Type B pancreatic cell (in vitro differentiated cells): ENCODE measurements around the gene KLK1. TPM values are rescaled to one million over a fixed set of nuclear protein-coding genes. Genes with fewer than 3 reads are reported as not detected.

Experiments used
- DNase-seq: peaks from one replicate; pipeline ENCODE4 v3.0.0; 2021; ENCODE audit warnings: mixed read lengths; ENCODE audit not compliant: unreplicated experiment; ENCODE audit errors: extremely low spot score
- H3K27ac Mint-ChIP-seq: 2 replicates; pipeline ENCODE4 v1.8.0; 2021; ENCODE audit warnings: mild to moderate bottlenecking, mixed read lengths
- H3K27me3 Mint-ChIP-seq: 2 replicates; pipeline ENCODE4 v1.8.0; 2021; ENCODE audit warnings: mixed read lengths
- H3K36me3 Mint-ChIP-seq: 2 replicates; pipeline ENCODE4 v1.8.0; 2021; ENCODE audit warnings: mixed read lengths
- H3K4me1 Mint-ChIP-seq: one replicate; pipeline ENCODE4 v1.8.0; 2021; ENCODE audit warnings: mixed read lengths; ENCODE audit not compliant: unreplicated experiment
- H3K4me3 Mint-ChIP-seq: 2 replicates; pipeline ENCODE4 v1.8.0; 2021; ENCODE audit warnings: mild to moderate bottlenecking, mixed read lengths
- H3K9me3 Mint-ChIP-seq: 2 replicates; pipeline ENCODE4 v1.8.0; 2021; ENCODE audit warnings: mixed read lengths
- total RNA-seq: library from RNA; stranded (reverse); gene quantifications from 2 replicates; pipeline ENCODE4 v1.2.1, GENCODE V29; 2021; ENCODE audit warnings: low replicate concordance
- TF ChIP-seq, protein P1 (sequence below): fragments of 200-600 bp; sonication (generic); conservative IDR thresholded peaks from 2 replicates; pipeline ENCODE4 v1.5.0; 2021; ENCODE audit warnings: antibody characterized with exemption, mild to moderate bottlenecking

KLK1 gene
- total RNA-seq, 1 donor from 2014 or later, result 1.5 TPM

DNA sequence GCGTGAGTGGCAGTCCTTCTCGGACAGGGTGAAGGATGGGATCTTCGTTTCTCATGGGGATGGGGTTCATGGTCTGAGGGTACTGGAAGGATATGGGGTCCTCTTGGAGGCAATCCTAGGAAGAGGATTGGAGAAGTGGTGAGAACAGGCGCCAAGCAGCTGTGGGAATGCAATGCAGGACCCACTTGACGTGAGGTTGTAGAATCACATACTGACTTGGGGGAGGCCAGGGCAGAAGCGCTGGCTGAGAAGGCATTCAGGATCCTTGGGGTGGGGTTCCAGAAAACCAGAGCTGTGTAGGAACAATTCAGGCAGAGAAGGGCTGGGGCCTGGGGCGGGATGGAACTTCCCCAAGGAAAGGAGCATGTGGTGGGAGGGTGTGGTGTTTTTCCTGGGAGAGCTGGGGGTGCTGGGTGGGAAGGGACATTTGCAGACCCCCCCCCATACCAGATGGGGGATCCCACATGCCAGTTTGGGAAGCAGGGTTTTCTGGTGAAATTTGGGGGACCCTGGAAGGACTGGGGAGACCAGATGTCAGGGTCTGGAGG is 852 bp downstream of the KLK1 start:
- Mint-ChIP-seq H3K4me3 (no peak overlapping the region), H3K4me1 (peaks cover 13% of the 10 kb centered on the region), H3K27me3 (peaks cover 70% of the 10 kb centered on the region), H3K36me3 (no peaks in the 10 kb centered on the region), H3K27ac (no peak overlapping the region), H3K9me3 (no peaks in the 10 kb centered on the region)
- DNase-seq, result no peak
- TF ChIP-seq, protein P1, sequence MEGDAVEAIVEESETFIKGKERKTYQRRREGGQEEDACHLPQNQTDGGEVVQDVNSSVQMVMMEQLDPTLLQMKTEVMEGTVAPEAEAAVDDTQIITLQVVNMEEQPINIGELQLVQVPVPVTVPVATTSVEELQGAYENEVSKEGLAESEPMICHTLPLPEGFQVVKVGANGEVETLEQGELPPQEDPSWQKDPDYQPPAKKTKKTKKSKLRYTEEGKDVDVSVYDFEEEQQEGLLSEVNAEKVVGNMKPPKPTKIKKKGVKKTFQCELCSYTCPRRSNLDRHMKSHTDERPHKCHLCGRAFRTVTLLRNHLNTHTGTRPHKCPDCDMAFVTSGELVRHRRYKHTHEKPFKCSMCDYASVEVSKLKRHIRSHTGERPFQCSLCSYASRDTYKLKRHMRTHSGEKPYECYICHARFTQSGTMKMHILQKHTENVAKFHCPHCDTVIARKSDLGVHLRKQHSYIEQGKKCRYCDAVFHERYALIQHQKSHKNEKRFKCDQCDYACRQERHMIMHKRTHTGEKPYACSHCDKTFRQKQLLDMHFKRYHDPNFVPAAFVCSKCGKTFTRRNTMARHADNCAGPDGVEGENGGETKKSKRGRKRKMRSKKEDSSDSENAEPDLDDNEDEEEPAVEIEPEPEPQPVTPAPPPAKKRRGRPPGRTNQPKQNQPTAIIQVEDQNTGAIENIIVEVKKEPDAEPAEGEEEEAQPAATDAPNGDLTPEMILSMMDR, result no peak

DNA sequence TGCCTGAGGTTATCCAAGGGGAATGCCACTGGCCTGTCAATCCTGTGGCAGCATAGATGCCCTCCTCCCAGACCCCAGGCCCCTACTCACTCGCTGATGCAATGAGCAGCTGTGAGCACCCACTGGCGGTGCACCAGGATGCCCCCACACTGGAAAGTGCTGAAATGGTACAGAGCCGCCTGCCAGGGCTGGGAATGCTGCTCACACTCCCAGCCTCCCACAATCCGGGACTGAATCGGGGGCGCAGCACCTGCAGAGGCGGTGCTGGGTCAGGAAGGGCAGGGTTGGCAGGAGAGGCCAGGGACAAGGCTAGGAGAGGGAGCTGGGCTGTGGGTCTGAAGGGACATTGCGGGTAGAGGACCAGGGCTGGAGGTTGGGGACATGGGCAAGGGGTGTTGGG is 2.0 kb downstream of the KLK1 start:
- Mint-ChIP-seq H3K4me3 (no peak overlapping the region), H3K36me3 (no peaks in the 10 kb centered on the region), H3K9me3 (no peaks in the 10 kb centered on the region), H3K27ac (no peak overlapping the region), H3K27me3 (peaks cover 77% of the 10 kb centered on the region), H3K4me1 (peaks cover 13% of the 10 kb centered on the region)
- DNase-seq, result no peak
- TF ChIP-seq, protein P1, result no peak

DNA sequence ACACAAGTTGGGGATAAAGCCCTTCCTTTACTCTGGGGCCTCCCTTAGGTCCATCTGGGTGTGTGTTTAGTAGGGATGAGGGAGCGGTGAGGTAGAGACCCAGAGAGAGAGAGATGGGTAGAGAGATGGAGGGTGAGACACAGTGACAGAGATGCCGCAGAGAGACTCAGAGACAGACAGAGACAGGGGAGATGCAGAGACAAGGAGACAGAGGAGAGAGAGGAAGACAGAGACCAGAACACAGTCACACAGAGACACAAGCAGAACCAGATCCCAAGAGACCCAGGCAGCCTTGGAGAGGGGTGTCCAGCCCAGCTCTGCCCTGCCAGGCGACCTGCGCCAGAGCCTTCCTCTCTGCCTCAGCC is 2.4 kb downstream of the KLK1 start:
- TF ChIP-seq, protein P1, result no peak
- no peak for DNase-seq
- Mint-ChIP-seq H3K36me3 (no peaks in the 10 kb centered on the region), H3K4me3 (no peak overlapping the region), H3K27me3 (peaks cover 77% of the 10 kb centered on the region), H3K4me1 (peaks cover 13% of the 10 kb centered on the region), H3K9me3 (peaks cover 2% of the 10 kb centered on the region), H3K27ac (no peak overlapping the region)

DNA sequence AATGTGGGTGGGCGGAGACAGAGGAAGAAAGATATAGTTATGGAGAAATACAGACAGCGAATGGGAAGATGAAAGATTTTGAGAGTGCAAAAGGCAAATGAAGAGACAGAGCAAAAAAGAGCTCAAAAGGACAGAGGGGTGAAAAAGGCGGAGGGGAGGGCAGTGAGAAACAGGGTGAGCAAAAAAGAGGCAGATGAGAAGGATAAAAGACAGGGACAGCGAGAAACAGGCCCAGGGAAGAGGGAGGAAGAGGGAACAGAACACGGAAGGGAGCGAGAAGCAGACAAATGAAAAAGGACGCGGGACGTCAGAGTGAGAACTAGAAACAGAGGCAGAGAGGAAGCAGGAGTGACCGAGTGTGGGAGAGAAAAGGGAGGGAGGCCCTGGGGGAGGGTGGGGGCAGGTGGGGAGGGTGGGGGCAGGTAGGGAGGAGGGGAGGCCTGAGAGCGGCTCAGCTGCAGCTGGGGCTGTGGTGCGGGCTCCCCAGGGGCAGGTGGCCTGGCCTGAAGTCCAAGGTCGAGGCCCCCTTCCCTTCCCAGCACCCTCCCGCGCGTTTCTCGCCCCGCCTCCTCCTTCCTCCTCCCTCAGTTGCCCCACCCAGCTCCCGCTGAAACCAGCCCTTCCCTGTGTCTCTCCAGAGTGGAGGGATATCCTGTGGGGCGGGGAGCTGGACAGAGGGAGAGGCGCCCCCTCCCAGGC is 2.9 kb downstream of the KLK1 start:
- no peaks in the 10 kb centered on the region for H3K36me3 Mint-ChIP-seq
- peaks cover 5% of the 10 kb centered on the region for H3K9me3 Mint-ChIP-seq
- H3K27me3 Mint-ChIP-seq, result peaks cover 78% of the 10 kb centered on the region
- peaks cover 13% of the 10 kb centered on the region for H3K4me1 Mint-ChIP-seq
- TF ChIP-seq, protein P1, result no peak
- H3K27ac Mint-ChIP-seq, result peak overlapping the region; percentile 2
- DNase-seq, result no peak
- H3K4me3 Mint-ChIP-seq, result peak overlapping the region; percentile 52

DNA sequence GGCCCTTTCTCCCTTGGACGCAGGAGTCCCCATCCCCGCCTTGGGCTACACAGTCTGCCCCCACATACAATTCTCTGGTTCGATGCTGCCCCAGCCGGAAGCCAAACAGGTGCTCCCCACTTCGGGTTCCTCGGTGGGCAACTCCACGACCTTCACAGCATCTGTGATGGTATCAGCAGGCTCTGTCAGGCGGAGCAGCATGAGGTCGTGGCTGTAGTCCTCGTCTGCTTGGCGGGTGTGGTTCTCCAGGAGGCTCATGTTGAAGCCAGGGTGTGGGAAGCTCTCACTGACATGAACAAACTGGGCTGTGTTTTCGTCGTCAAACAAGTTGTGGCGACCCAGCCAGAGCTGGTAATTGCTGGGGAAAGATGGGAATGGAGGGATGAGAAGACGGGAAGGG is 3.5 kb downstream of the KLK1 start:
- no peak for DNase-seq
- H3K36me3 Mint-ChIP-seq, result no peaks in the 10 kb centered on the region
- peaks cover 5% of the 10 kb centered on the region for H3K9me3 Mint-ChIP-seq
- TF ChIP-seq, protein P1, result no peak
- peak overlapping the region; percentile 52 for H3K4me3 Mint-ChIP-seq
- H3K27ac Mint-ChIP-seq, result peak overlapping the region; percentile 2
- H3K4me1 Mint-ChIP-seq, result peaks cover 13% of the 10 kb centered on the region
- H3K27me3 Mint-ChIP-seq, result peaks cover 84% of the 10 kb centered on the region
